Measurements from ENCODE around the gene EIPR1. TPM values are rescaled to one million over a fixed set of nuclear protein-coding genes. Genes with fewer than 3 reads are reported as not detected.

EIPR1 gene
- polyA plus RNA-seq, 1 donor from 2014 or later = 138 TPM

- Histone ChIP-seq H3K4me3 (ENCODE audit: low read length) (no peak overlapping the region), H3K9ac (ENCODE audit: low read length) (no peak overlapping the region), H4K20me1 (ENCODE audit: insufficient read depth) (no peaks in the 10 kb centered on the region), H2AFZ (ENCODE audit: low read depth, low read length) (no peak overlapping the region), H3K9me3 (ENCODE audit: low read length) (no peaks in the 10 kb centered on the region), H3K27me3 (ENCODE audit: insufficient read depth, low read depth, low read length) (no peaks in the 10 kb centered on the region), H3F3A (ENCODE audit: insufficient read depth, low read length, poor library complexity, severe bottlenecking) (no peaks in the 10 kb centered on the region), H3K4me2 (ENCODE audit: low read length) (no peak overlapping the region), H3K79me2 (replicated peaks; ENCODE audit: insufficient read depth, low read length) (no peaks in the 10 kb centered on the region), H3K27ac (ENCODE audit: low read length) (no peak overlapping the region), H3K36me3 (ENCODE audit: insufficient read depth, low read length) (no peaks in the 10 kb centered on the region), H3K9me2 (ENCODE audit: insufficient read depth, low read length) (no peaks in the 10 kb centered on the region)
- TF ChIP-seq EP300 (conservative IDR thresholded peaks at IDR 0.05; ENCODE audit: poor library complexity, severe bottlenecking) (no peak), POLR2AphosphoS5 (IDR thresholded peaks at IDR 0.05) (no peak), REST (IDR thresholded peaks at IDR 0.05; ENCODE audit: borderline replicate concordance) (no peak), TAF1 (IDR thresholded peaks at IDR 0.05; ENCODE audit: low read depth) (no peak), RAD21 (conservative IDR thresholded peaks at IDR 0.05) (no peak), CTCF (IDR thresholded peaks at IDR 0.05; ENCODE audit: poor library complexity, severe bottlenecking) (no peak), MXI1 (conservative IDR thresholded peaks at IDR 0.05; ENCODE audit: poor library complexity, severe bottlenecking) (no peak), EZH2 (IDR thresholded peaks at IDR 0.05; ENCODE audit: borderline replicate concordance, insufficient read depth, low read length, poor library complexity, severe bottlenecking) (no peak), SMC3 (conservative IDR thresholded peaks at IDR 0.05; ENCODE audit: poor library complexity) (no peak)
These were observed 174.7 kb downstream of the EIPR1 start for GRCh38 chr2:3202926-3203325.

GRCh38 chr2:3201281-3201680, 176.3 kb downstream of the EIPR1 start:
- H3K9me3 ChIP-seq (ENCODE audit: low read length) = no peaks in the 10 kb centered on the region
- no peak overlapping the region for H3K4me3 ChIP-seq (ENCODE audit: low read length)
- H2AFZ ChIP-seq (ENCODE audit: low read depth, low read length) = no peak overlapping the region
- H3K79me2 ChIP-seq (replicated peaks; ENCODE audit: insufficient read depth, low read length) = no peaks in the 10 kb centered on the region
- no peaks in the 10 kb centered on the region for H4K20me1 ChIP-seq (ENCODE audit: insufficient read depth)
- H3K36me3 ChIP-seq (ENCODE audit: insufficient read depth, low read length) = no peaks in the 10 kb centered on the region
- H3K4me2 ChIP-seq (ENCODE audit: low read length) = no peak overlapping the region
- no peak overlapping the region for H3K9ac ChIP-seq (ENCODE audit: low read length)
- no peaks in the 10 kb centered on the region for H3F3A ChIP-seq (ENCODE audit: insufficient read depth, low read length, poor library complexity, severe bottlenecking)
- no peak overlapping the region for H3K27ac ChIP-seq (ENCODE audit: low read length)
- no peak for TF ChIP-seq EP300 (conservative IDR thresholded peaks at IDR 0.05; ENCODE audit: poor library complexity, severe bottlenecking)
- TF ChIP-seq CTCF (IDR thresholded peaks at IDR 0.05; ENCODE audit: poor library complexity, severe bottlenecking) = no peak
- TF ChIP-seq TAF1 (IDR thresholded peaks at IDR 0.05; ENCODE audit: low read depth) = no peak
- no peak for TF ChIP-seq REST (IDR thresholded peaks at IDR 0.05; ENCODE audit: borderline replicate concordance)
- no peak for TF ChIP-seq POLR2AphosphoS5 (IDR thresholded peaks at IDR 0.05)
- no peak for TF ChIP-seq EZH2 (IDR thresholded peaks at IDR 0.05; ENCODE audit: borderline replicate concordance, insufficient read depth, low read length, poor library complexity, severe bottlenecking)
- TF ChIP-seq SMC3 (conservative IDR thresholded peaks at IDR 0.05; ENCODE audit: poor library complexity) = no peak
- no peak for TF ChIP-seq RAD21 (conservative IDR thresholded peaks at IDR 0.05)
- TF ChIP-seq MXI1 (conservative IDR thresholded peaks at IDR 0.05; ENCODE audit: poor library complexity, severe bottlenecking) = no peak
- no peaks in the 10 kb centered on the region for H3K9me2 ChIP-seq (ENCODE audit: insufficient read depth, low read length)
- H3K27me3 ChIP-seq (ENCODE audit: insufficient read depth, low read depth, low read length) = no peaks in the 10 kb centered on the region

Data from neural cell (in vitro differentiated cells).